HepG2 (cell line): ENCODE data around the gene NPTXR. TPM values are rescaled to one million over a fixed set of nuclear protein-coding genes. Genes with fewer than 3 reads are reported as not detected.
A peak's percentile ranks its signal among the peaks of the same experiment; 100 is the strongest.

Experiments
- ATAC-seq: fragments of 200-7000 bp; cut with Tn5 transposase; 3 replicates; pipeline ENCODE4 v1.9.1; 2020; ENCODE audit warnings: mild to moderate bottlenecking, moderate library complexity
- BruUV-seq: library from RNA; stranded (reverse); fragments of 400-500 nt; replicated peaks from 2 replicates; lab custom pipeline; 2021; lab: Mats Ljungman, UMichigan
- CTCF ChIA-PET: fragments of 300-600 bp; formaldehyde crosslinking; extraction: SDS; loops from one replicate; lab custom pipeline; 2021; ENCODE audit warnings: low total read pairs, inconsistent platforms, low intra/inter-chr PET ratio; lab: Yijun Ruan, JAX
- POLR2A ChIA-PET: fragments of 350-600 bp; sonication (Branson Sonifier 250); formaldehyde crosslinking; loops from one replicate; lab custom pipeline; 2020; ENCODE audit warnings: antibody characterized with exemption, inconsistent platforms; lab: Yijun Ruan, JAX
- DNase-seq: peaks from one replicate; pipeline ENCODE4 v3.0.0-alpha.2; 2015; ENCODE audit warnings: low spot score
- FAIRE-seq: peaks from 3 replicates; lab custom pipeline; 2011; peaks lifted over from hg19 to GRCh38; lab: Jason Lieb, UNC
- H2AFZ ChIP-seq: one replicate; pipeline ENCODE4 v1.6.1; 2011; ENCODE audit warnings: low read length, inconsistent platforms
- H3K27ac ChIP-seq: fragments of 300-600 bp; 3 replicates; pipeline ENCODE4 v1.8.0; 2011; ENCODE audit warnings: mixed run types, mild to moderate bottlenecking, mixed read lengths, low read length, inconsistent platforms; ENCODE audit not compliant: insufficient read depth; ENCODE audit errors: extremely low read length
- H3K27me3 ChIP-seq, 2 experiments: fragments of 200-600 bp in 1 of 2; 2 replicates in 1 of 2; 3 replicates in 1 of 2; pipeline versions ENCODE4 v1.6.0 to v1.8.0; 2011; ENCODE audit warnings: low read length in 2 of 2, mild to moderate bottlenecking in 2 of 2, moderate library complexity in 2 of 2, inconsistent platforms in 1 of 2; ENCODE audit not compliant: insufficient read depth in 2 of 2, control insufficient read depth in 1 of 2
- H3K36me3 ChIP-seq, 2 experiments: fragments of 200-600 bp in 1 of 2; replicated peaks in 1 of 2; 2 replicates in 1 of 2; 3 replicates in 1 of 2; pipeline versions ENCODE4 v1.5.1 to v1.8.0; 2011; ENCODE audit warnings: low read length in 2 of 2, inconsistent platforms in 1 of 2; ENCODE audit not compliant: insufficient read depth in 2 of 2, control insufficient read depth in 1 of 2
- H3K4me1 ChIP-seq: 2 replicates; pipeline ENCODE4 v1.5.1; 2012; ENCODE audit warnings: low read length, inconsistent platforms; ENCODE audit not compliant: insufficient read depth
- H3K4me2 ChIP-seq: 2 replicates; pipeline ENCODE4 v1.6.0; 2011; ENCODE audit warnings: low read depth, low read length, inconsistent platforms
- H3K4me3 ChIP-seq, 3 experiments: fragments of 200-600 bp in 1 of 3; sonication (generic), shearing (Covaris generic) in 1 of 3; replicated peaks in 1 of 3; 2 replicates each; pipeline ENCODE4 v1.5.1; 2011 to 2016; ENCODE audit warnings: low read length in 3 of 3, inconsistent platforms in 2 of 3, low read depth in 2 of 3, mild to moderate bottlenecking in 2 of 3, control low read depth in 1 of 3, mixed read lengths in 1 of 3; ENCODE audit not compliant: insufficient read depth in 1 of 3
- H3K79me2 ChIP-seq: one replicate; pipeline ENCODE4 v1.6.1; 2011; ENCODE audit warnings: low read length, inconsistent platforms; ENCODE audit not compliant: insufficient read depth
- H3K9ac ChIP-seq: 2 replicates; pipeline ENCODE4 v1.6.0; 2011; ENCODE audit warnings: mild to moderate bottlenecking, low read depth, low read length, inconsistent platforms; ENCODE audit not compliant: insufficient read depth
- H3K9me3 ChIP-seq: 2 replicates; pipeline ENCODE4 v1.5.1; 2012; ENCODE audit warnings: mild to moderate bottlenecking, low read length
- H4K20me1 ChIP-seq: 2 replicates; pipeline ENCODE4 v1.6.0; 2011; ENCODE audit warnings: inconsistent platforms, mild to moderate bottlenecking, low read length, moderate library complexity; ENCODE audit not compliant: insufficient read depth
- CREB1 ChIP-seq, 2 experiments: fragments of 450-650 bp in 1 of 2; IDR thresholded peaks; 2 replicates each; pipeline ENCODE4 v1.6.1; 2016 to 2017; ENCODE audit warnings: control low read depth in 1 of 2, mild to moderate bottlenecking in 1 of 2, missing compliant biosample characterization in 1 of 2, missing genetic modification characterization in 1 of 2
- ZNF761 ChIP-seq: sonication (generic); formaldehyde crosslinking; conservative IDR thresholded peaks from 2 replicates; pipeline ENCODE4 v1.4.0; 2020; ENCODE audit warnings: mild to moderate bottlenecking, missing genetic modification reagents
- WGBS: methylation state at CpG from one replicate; pipeline ENCODE4 v1.1.6; 2017; ENCODE audit warnings: low lambda C conversion rate; 5-methylcytosine and 5-hydroxymethylcytosine counted together
- in situ Hi-C: cut with HindIII; loops from 2 replicates; pipeline ENCODE4 v1.10.0; 2017; ENCODE audit warnings: low pct_unique_long_range_greater_than_20kb; ENCODE audit not compliant: extremely low pct_ligation_motif_present
- intact Hi-C: fragments of 100-400 bp; cut with micrococcal nuclease; formaldehyde crosslinking; loops from one replicate; pipeline ENCODE4 v1.10.0; 2022; ENCODE audit not compliant: unreplicated experiment
- polyA plus RNA-seq, 8 experiments: library from polyadenylated mRNA; depleted of rRNA in 3 of 8; stranded (reverse) in 7 of 8; unstranded in 1 of 8; fragments of >200 nt; fragmentation: Illumina TruSeq in 4 of 8; extraction: Trizol in 4 of 8; gene quantifications; 2 replicates each; pipeline versions ENCODE4 v1.2.1 to v1.2.3, GENCODE V29; 2011 to 2016; ENCODE audit warnings: low read depth in 4 of 8, missing spikeins in 1 of 8, mixed read lengths in 1 of 8; ENCODE audit not compliant: insufficient read depth in 1 of 8
- total RNA-seq, 5 experiments: library from RNA; depleted of rRNA; stranded (reverse); fragments of >200 nt; fragmentation: Illumina TruSeq; extraction: Trizol; gene quantifications; 2 replicates each; pipeline ENCODE4 v1.2.3, GENCODE V29; 2016; ENCODE audit warnings: low read depth in 1 of 5
- TF ChIP-seq, protein P1 (sequence below): sonication (generic); formaldehyde crosslinking; IDR thresholded peaks from 2 replicates; pipeline ENCODE4 v1.8.0; 2023; ENCODE audit warnings: mild to moderate bottlenecking, missing genetic modification reagents
- TF ChIP-seq, protein P2 (sequence below): sonication (generic); formaldehyde crosslinking; IDR thresholded peaks from 2 replicates; pipeline ENCODE4 v1.4.0; 2020; ENCODE audit warnings: missing genetic modification reagents

Gene NPTXR
- total and polyA plus RNA-seq, 2 of the 13 experiments (the other 11 are each of a cell fraction or from before 2014, with no cell fraction given), result 2.6 to 4.8 TPM

DNA sequence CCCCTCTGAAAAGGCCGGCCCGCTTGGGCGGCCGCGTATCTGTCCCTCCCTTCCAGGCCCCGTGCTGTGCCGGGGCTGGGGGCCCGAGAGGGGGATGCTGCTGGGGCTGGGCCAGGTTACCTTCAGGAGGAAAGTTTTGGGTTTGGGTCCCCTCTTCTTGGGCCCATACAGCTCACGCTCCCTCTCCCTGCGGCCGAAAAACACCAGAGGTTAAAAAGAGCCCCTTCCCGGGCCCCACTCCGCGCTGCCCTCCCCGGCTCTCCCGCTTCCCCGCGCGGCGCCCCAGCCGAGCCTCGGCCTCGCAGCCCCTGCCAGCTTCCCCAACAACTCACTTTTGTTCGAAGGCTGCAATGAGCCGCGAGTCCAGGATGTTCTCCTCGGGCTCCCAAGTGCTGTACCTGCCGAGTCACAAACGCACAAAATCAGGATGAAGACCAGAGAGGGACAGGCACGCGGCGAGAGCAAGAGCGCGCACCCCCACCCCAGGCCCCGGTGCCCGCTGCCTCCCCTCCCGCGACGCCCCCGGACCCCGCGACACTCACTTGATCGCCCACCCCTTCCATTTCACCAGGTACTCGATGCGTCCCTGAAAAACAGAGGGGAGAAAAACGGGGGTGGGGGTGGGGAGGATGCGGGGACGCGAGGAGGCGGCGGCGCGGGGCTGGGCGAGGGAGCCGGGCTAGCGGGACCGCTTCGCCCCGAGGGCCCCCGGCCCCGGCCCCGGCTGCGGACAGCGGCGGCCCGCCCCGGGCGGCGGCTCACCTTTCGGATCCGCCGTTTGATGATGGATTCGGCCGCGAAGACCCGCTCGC lies 27.7 kb upstream of the NPTXR start (continued):
- TF ChIP-seq CREB1 (IDR thresholded peaks at IDR 0.05), result no peak
- no peak for TF ChIP-seq CREB1 (CRISPR knock-in tag; IDR thresholded peaks at IDR 0.05)
- TF ChIP-seq, protein P1, sequence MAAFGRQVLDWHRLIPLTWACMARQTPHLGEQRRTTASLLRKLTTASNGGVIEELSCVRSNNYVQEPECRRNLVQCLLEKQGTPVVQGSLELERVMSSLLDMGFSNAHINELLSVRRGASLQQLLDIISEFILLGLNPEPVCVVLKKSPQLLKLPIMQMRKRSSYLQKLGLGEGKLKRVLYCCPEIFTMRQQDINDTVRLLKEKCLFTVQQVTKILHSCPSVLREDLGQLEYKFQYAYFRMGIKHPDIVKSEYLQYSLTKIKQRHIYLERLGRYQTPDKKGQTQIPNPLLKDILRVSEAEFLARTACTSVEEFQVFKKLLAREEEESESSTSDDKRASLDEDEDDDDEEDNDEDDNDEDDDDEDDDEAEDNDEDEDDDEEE (CRISPR knock-in tag), result no peak

DNA sequence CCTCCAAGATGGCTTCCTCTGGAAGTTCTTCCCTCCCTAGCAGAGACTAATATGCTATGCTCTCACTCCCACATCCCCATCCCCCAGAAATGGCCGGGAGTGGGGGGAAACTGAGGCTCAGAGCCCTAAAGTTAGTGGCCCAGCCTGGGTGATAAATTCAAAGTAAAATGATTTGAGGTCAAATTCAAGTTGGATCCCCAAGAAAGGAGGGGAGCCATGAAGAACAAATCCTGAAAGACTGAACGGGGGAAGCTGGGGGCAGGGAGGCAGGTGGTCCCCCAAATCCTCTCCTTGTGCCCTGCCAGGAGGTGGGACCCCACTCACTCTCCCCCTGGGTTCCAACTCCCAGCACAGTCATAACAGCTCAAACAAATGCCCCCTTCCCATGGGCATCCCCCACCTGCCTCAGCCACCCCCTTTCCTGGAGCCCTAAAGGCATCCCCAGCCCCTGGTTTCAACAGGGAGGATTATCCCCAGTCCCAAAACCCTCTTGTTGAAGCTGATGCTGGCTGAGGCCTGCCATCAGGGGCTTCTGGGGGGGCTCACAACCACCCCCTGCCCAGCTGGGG lies 27.0 kb upstream of the NPTXR start:
- Histone ChIP-seq H3K27me3 (peaks cover 2 to 30% of the 10 kb centered on the region in 2 experiments; a peak in 4 of 5 replicates), H2AFZ (no peak overlapping the region), H3K4me3 (peak overlapping the region; percentile 68 to 80 (median 74); a peak in 5 of 6 replicates), H4K20me1 (peaks cover 3% of the 10 kb centered on the region; the same call in 1 of the 2 replicates), H3K4me1 (peaks cover 20% of the 10 kb centered on the region), H3K9me3 (no peaks in the 10 kb centered on the region), H3K27ac (no peak overlapping the region), H3K4me2 (peak overlapping the region; percentile 99), H3K36me3 (no peaks in the 10 kb centered on the region; a peak in 1 of 5 replicates), H3K9ac (peak overlapping the region; percentile 48; the same call in 1 of the 2 replicates), H3K79me2 (no peaks in the 10 kb centered on the region)
- 58% methylated on average over 2 of the region's 2 CpGs for WGBS
- DNase-seq (no peak), FAIRE-seq (no peak), ATAC-seq (peak; percentile 19)
- ChIA-PET CTCF (interaction anchor here (1.0 to 2.2 kb wide), 7 partner anchors 102 to 251 kb away, joined by 3 to 23 read pairs (median 6); partner anchors contain the start of gene APOBEC3B), POLR2A (interaction anchor here (1.0 to 1.1 kb wide), 2 partner anchors 54 to 150 kb away, joined by 3 to 5 read pairs; partner anchors contain the start of gene APOBEC3D)
- no TSS peak for BruUV-seq
- intact Hi-C loops, result loop anchor here (2.0 kb wide), 1 partner anchor 54 kb away; no protein-coding TSS in a partner anchor
- TF ChIP-seq ZNF761 (CRISPR knock-in tag), result no peak
- TF ChIP-seq, protein P2, sequence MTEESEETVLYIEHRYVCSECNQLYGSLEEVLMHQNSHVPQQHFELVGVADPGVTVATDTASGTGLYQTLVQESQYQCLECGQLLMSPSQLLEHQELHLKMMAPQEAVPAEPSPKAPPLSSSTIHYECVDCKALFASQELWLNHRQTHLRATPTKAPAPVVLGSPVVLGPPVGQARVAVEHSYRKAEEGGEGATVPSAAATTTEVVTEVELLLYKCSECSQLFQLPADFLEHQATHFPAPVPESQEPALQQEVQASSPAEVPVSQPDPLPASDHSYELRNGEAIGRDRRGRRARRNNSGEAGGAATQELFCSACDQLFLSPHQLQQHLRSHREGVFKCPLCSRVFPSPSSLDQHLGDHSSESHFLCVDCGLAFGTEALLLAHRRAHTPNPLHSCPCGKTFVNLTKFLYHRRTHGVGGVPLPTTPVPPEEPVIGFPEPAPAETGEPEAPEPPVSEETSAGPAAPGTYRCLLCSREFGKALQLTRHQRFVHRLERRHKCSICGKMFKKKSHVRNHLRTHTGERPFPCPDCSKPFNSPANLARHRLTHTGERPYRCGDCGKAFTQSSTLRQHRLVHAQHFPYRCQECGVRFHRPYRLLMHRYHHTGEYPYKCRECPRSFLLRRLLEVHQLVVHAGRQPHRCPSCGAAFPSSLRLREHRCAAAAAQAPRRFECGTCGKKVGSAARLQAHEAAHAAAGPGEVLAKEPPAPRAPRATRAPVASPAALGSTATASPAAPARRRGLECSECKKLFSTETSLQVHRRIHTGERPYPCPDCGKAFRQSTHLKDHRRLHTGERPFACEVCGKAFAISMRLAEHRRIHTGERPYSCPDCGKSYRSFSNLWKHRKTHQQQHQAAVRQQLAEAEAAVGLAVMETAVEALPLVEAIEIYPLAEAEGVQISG (CRISPR knock-in tag), result 0 out of 2 replicates have a peak, but pooled peaks have one; percentile 2
- in situ Hi-C loops, result loop anchor here (5.0 to 10.0 kb wide), 2 partner anchors 131 to 254 kb away; no protein-coding TSS in a partner anchor
